ENCODE results near the gene SLC49A4.

- TF ChIP-seq CTCF (IDR thresholded peaks at IDR 0.05) (no peak), EZH2 (IDR thresholded peaks at IDR 0.05; ENCODE audit: borderline replicate concordance, insufficient read depth, low read depth, low read length, poor library complexity, severe bottlenecking) (no peak)
Observed at GRCh38 chr3:122912772-122913538, 118.1 kb downstream of the SLC49A4 start.

Data from B cell (primary cell).